HG03039 (cell line): Measurements from ENCODE around the gene PRSS3.
"Not testable (repeated sequence)": the region's sequence is repeated elsewhere in the genome, so short reads cannot be mapped to it uniquely, and the experiment has no call there.

ENCODE experiments used
- ATAC-seq: cut with Tn5 transposase; IDR thresholded peaks from one replicate; pipeline ENCODE4 v1.9.1; 2021; ENCODE audit warnings: mild to moderate bottlenecking, moderate library complexity; ENCODE audit not compliant: unreplicated experiment

PRSS3 gene

DNA sequence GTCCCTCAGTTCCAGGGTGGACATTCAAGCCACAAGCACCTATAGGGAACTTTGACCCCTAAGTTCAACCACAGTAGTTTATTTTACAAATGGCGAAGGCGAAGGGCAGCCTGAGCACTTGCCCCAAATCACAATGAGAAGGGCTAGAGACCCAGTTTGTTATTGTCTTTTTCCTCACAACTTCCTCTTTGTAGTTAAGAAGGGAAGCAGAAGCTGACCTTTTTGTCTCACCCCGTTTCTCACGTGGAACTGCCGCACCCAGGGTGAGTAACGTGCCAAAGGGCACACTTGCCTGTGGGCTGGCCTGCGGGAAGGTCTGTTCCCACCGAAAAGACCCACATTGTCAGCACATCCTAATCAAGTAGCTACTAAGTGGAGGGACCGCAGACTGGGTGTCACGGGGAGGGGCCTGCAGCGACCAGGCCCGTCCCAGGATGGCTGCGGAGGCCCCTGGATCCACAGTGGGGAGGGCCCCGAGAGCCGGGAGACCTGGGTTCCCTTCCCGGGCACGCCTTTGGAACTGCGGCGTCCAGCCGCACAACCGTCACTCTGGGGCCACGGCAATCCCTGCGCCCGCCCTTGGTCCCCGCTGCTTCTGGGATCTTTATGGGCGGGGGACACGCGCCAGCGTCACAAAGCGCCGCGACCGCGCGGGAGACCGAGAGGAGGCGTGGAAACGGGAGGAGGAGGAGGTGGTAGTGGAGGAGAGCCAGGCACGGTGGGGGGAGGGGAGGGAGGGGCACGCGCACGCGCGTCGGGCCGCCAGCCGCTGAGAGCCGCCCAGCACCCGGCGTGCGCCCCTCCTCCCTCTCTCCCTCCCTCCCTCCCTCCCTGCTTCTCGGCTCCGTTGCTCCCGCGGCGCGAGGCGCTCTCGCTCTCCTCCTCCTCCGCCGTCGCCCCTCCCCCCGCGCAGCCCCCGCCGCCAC, 21.2 kb downstream of the PRSS3 start, which contains the start of gene UBE2R2:
TSS of gene UBE2R2 (plus strand) at position 834 of the 926 bp plus-strand sequence. CDS start 598 bp downstream, outside the sequence.
- peak; percentile 63 for ATAC-seq

DNA sequence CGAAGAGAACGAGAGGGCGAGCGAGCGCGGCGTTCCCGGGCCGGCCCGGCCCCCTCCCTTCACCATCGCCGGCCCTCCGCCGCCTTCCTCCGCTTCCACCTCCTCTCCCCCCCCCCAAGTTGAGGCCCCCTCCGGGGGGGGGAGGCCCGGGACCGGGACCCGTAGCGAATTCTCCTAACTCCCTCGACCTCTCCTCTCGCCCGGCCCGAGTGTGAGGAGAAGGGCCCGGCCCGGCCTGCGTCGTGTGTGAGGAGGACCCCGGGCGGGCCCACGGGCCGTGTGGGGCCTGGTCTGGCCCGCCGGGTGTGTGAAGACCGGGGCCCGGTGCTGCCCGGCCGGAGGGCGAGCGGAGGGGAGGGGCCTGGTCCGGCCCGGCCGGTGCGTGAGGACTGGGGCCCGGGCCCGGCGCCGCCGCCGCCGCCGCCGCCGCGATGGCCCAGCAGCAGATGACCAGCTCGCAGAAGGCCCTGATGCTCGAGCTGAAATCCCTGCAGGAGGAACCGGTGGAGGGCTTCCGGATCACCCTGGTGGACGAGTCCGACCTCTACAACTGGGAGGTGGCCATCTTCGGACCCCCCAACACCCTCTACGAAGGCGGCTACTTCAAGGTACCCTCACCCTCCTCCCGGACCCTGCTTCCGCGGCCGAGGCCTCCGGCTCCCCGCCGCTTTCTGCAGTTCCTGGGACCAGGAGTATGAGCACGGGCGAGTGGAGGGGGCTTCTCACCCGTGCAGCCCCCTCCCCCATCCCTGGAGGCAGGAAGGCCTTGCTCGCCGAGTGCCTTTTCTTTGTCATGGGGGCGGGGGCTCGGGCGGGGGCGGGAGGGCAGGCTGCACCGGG, 22.2 kb downstream of the PRSS3 start:
- ATAC-seq: peak; percentile 19

DNA sequence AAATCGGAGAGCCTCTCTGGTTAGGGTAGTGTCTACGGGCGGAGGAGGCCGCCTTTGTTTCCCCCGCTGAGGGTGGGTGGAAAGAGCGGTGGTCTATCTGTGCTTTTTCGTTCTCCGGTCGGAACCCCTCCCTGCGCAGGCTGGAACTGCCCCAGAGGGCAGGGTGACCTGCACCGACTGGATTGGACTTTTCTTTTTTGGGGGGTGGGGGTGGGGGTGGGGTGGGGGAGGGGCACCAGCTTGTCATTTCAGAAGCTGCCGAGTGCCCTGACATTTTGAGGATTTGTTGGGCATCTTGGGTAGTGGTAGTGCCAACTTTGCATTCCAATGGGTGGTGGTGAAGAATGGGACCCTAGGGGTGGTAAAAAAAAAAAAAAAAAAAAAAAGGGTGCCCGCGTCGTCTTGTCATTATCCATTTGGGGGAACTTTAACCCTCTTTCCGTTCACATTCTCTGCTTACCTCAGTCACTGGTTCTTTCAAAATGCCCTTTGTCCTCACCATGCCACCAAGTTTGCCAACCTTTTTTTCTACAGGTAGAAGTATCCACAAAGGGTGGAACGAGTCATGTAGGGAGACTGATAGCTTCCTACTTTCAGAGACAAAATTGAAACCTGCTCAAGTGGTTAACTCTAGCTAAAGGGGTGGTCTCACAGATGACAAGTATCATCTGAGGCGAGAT, 22.9 kb downstream of the PRSS3 start:
- no peak for ATAC-seq

DNA sequence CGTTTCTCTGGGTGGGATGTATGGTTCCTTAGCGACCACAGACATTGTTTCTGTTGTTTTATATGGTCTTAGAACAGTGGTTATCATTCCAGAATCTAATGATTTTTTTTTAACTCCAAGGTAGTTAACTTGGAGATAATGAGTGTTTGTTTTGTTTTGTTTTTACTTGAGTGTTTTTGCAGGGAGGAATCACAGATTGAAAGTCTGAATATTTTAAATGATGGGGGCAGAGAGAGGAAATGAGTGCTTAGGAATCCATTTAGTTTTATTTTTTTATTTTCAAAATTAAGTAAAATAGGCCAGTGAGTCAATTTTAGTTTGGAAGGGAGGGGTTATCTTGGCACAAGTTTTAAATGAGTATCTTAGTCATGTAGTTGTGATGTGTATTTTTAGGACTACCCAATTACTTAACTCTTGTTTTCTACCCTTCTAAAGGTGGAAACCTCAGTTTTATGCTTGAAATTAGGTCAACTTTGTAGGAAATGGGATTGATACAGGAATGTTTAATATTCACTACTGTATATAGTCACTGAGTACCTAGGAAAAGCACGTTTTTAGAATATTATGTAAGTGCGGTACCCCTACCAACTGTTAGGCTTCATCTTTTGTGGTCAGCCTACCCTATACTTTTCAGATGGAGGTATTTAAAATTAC, 23.6 kb downstream of the PRSS3 start:
- ATAC-seq: no peak

DNA sequence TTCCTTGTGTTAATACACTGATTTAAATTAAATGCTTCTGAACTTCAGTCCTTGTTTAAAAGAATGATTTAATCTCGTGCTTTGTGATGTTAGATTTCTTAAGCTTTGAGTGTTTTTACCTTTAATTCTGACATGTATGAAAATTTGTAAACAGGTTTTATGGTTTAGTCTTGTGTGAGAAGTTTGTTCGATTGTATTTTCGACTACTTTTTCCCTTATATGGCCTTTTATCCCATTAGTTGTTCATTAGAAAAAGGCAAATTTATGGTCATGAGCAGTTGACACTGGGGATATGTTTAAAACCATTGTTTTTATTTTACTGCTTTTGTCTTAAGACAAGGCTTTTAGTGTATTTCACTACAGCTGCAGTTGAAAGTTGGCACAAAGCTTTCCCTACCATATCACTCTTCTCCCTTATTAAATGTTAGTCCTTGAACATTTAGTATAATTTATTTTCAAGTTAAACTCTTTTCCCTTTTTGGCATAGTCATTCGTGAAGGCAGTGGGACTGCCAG, 24.9 kb downstream of the PRSS3 start:
- ATAC-seq: no peak

- ATAC-seq: no peak
These were observed 28.4 kb downstream of the PRSS3 start for GRCh38 chr9:33823801-33824200.

GRCh38 chr9:33827285-33827684, 31.9 kb downstream of the PRSS3 start:
- ATAC-seq: not testable (repeated sequence)

GRCh38 chr9:33829641-33830230, 34.4 kb downstream of the PRSS3 start:
- not testable (repeated sequence) for ATAC-seq

DNA sequence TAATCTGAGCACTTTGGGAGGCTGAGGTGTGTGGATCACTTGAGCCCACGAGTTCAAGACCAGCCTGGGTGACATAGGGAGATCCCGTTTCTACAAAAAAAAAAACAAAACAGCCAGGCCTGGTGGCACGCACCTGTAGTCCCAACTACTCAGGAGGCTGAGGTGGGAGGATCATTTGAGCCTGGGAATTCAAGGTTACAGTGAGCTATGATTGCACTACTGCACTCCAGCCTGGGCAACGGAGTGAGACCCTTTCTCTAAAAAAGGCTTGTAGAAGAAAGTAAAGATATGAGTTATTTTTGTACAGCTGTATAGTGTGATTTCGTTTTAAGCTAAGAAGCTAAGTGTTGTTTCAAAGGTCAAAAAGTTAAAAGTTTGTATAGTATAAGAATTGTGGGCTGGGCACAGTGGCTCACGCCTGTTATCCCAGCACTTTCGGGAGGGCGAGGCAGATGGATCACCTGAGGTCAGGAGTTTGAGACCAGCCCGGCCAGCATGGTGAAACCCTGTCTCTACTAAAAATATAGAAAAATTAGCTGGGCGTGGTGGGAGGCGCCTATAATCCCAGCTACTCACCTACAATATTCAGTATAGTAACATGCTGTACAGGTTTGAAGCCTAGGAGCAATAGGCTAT, 40.4 kb downstream of the PRSS3 start:
- no peak for ATAC-seq

DNA sequence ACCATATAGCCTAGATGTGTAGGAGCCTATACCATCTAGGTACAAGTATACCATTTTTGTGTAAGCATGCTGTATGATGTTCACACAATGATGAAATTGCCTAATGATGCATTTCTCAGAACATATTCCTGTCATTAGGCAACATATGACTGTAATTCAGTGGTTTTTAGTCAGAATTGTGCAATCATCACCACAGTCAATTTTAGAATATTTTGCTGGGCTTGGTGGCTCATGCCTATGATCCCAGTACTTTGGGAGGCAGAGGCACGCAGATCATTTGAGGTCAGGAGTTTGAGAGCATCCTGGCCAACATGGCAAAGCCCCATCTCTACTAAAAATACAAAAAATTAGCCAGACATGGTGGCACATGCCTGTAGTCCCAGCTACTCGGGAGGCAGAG, 40.9 kb downstream of the PRSS3 start:
- ATAC-seq: not testable (repeated sequence)

DNA sequence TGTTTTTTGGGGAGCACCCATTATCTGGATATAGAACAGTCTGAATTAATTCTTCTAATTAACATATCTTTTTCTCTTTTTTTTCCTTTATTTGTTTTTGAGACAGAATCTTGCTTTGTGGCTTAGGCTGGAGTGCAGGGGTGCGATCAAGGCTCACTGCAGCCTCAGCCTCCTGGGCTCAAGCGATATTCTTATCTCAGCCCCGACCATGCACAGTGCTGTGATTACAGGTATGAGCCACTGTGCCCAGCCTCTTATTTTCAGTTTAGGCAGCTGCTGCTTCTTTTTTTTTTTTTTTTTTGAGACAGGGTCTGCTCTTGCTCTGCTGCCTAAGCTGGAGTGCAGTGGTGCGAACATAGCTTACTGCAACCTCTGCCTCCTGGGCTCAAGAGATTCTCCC, 41.8 kb downstream of the PRSS3 start:
- no peak for ATAC-seq

DNA sequence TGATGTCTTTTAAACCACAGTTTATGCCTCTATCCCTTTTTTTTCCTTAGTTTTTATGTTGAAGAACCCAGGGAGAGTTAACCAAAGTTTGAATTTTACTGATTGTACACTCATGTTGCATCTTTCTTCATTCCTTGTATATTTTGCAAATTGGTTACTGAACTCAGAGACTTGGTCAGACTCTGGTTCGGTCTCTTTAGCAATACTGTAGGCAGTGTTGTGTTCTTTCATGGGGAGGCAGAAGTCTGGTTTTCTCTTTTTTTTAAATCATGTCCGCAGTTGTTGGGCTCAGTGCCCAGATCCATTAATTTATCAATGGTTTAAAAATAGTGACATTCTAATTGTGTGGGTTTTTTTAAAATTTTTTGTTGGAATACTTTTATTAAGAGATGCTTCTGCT, 45.0 kb downstream of the PRSS3 start:
- ATAC-seq: no peak

DNA sequence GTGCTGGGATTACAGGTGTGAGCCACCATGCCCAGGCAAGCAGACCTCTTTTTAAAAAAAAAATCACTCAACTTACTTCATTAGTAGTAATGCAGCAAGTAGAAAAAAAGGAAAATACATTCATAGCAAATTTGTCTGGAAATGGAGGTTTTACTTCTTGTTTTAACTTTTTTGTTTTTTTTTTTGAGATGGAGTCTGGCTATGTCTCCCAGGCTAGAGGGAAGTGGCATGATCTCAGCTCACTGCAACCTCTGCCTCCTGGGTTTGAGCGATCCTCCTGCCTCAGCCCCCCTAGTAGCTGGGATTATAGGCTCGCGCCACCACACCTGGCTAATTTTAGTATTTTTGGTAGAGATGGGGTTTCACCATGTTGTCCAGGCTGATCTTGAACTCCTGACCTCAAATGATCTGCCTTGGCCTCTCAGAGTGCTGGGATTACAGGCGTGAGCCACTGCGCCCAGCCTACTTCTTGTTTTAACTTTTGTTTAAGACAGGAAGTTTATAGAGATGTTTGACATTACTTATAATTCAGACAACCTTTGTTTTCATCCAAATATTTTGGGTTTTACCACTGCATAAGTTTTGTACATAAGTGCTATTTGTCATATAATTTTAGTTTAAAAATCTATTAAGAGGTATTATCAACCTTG, 48.1 kb downstream of the PRSS3 start:
- no peak for ATAC-seq

GRCh38 chr9:33846231-33846630, 50.9 kb downstream of the PRSS3 start:
- ATAC-seq: no peak

DNA sequence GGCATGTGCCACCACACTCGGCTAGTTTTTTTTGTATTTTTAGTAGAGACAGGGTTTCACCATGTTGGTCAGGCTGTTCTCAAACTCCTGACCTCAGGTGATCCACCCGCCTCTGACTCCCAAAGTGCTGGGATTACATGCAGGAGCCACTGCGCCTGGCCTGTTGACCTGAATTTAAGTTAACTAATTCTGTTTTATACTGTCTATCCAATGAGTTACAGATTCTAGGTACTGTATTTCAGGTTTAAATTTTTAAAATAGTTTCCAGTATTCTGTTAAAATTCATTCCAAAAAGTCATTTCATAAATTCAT, 52.5 kb downstream of the PRSS3 start:
- ATAC-seq: not testable (repeated sequence)
